AG08396 (cell line): ENCODE measurements around the gene CHPF.

Source experiments
- DNase-seq: peaks from one replicate; pipeline ENCODE4 v3.0.0; 2012; ENCODE audit warnings: low spot score, mixed read lengths

Gene CHPF

DNA sequence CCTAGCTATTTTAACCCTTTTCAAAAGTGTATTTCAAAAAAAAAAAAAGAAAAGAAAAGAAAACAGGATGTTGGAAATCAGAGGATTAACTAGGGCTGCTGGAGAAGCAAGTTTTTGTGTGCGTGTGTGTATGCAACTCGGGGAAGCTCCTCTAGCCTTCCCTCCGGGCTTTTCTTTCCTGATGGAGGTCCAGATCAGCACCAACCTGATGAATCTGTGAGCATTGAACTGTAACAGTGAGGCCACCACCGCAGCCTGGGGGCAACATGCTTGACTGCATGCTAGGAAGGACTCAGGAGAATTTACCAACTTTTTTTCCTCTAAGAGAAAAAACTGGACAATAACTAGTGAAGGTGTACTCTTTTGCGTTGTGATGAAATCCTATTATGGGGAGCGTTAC, 25.4 kb upstream of the CHPF start:
- no peak for DNase-seq

- no peak for DNase-seq
Measured at GRCh38 chr2:219567791-219568361, 24.3 kb upstream of the CHPF start.

GRCh38 chr2:219567131-219567530, 23.5 kb upstream of the CHPF start:
- no peak for DNase-seq

GRCh38 chr2:219566640-219567039, 23.0 kb upstream of the CHPF start:
- DNase-seq, result no peak

DNA sequence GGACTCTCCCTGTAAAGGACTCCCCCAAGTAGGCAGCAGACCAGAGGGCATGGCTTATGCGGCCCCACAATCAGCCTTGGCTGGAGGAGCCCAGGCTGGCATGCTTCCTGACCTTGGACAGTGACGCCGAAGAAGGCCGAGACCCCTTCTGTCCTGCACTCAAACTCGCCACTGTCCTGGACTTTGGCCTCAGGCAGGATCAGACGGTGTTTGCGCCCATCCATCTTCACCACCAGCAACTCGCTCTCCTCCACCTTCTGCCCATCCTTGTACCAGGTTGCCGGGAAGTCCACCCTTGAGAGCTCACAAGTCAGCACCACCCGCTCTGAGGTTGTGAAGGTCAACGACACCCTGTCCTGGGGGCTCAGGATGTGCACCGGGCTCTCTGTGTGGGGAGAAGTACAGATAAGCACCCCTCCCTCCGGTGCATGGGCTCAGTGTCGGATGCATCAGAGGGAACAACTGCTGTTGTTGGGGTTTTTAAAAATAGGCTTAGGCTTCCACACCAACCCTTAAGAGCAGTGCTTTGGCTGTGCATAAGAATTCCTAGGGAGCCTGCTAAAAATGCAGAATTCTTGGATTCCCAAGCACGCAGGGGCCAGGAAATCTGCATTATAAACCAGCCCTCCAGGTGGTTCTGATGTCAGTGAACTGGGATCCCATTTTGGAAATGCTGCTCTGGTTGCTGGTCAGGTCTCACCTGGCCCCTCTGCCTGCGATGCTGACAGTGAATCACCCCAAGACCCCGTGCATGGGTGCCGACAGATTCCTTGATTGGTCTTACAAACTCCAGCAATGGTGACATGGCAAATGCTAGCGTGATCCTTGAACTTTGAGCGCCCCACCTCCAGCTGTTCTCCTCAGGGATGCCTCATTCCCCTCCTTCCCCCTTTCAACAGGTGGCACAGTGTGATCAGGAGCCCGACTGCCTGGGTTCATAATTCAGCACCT, 21.8 kb upstream of the CHPF start:
- DNase-seq, result no peak

DNA sequence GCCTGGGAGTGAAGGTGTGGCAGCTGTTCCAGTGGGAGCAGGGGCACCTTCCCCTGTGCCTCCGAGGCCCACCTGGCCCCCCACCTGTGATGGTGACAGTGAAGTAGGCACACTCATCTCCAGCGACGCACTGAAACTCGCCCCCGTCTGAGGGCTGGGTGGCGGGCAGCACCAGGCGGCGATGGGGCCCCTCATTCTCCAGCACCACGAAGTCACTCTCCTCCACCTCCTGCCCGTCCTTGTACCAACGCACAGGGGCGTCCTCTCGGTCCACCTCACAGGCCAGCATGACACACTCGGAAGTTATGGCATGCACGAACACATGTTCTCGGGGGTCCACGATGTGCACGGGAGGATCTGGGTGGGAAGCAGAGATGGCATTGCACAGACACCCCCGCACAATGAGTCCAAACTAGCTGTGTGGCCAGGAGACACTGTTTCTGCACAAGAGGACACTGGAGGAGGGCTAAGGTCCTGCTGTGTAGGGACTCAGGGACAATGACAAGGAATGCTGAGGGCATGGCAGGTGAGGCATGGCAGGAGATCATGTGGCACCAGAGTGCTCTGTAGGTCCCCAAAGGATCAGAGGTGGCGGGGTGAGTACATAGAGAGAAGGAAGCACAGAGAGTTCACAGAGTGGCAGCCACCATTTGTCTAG, 19.8 kb upstream of the CHPF start:
- DNase-seq, result no peak

- DNase-seq, result no peak
Measured at GRCh38 chr2:219562049-219563020, 18.7 kb upstream of the CHPF start.

- no peak for DNase-seq
Measured at GRCh38 chr2:219561179-219562048, 17.8 kb upstream of the CHPF start.

DNA sequence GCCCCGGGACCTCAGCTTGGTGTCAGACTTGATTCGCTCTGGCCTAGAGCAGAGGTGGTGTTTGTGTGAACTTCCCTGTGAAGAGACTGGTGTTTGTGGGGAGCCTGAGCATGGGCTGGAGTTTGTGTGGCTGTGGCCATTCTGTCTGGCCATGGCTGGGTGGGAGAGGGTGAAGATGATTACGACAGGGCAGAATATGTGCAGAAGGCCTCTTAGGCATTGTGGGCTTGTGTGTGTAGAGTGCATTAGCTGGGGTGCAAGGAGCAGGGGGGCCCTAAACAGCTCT, 17.2 kb upstream of the CHPF start:
- DNase-seq, result no peak

GRCh38 chr2:219560037-219560892, 16.7 kb upstream of the CHPF start:
- peak; percentile 62 for DNase-seq

DNA sequence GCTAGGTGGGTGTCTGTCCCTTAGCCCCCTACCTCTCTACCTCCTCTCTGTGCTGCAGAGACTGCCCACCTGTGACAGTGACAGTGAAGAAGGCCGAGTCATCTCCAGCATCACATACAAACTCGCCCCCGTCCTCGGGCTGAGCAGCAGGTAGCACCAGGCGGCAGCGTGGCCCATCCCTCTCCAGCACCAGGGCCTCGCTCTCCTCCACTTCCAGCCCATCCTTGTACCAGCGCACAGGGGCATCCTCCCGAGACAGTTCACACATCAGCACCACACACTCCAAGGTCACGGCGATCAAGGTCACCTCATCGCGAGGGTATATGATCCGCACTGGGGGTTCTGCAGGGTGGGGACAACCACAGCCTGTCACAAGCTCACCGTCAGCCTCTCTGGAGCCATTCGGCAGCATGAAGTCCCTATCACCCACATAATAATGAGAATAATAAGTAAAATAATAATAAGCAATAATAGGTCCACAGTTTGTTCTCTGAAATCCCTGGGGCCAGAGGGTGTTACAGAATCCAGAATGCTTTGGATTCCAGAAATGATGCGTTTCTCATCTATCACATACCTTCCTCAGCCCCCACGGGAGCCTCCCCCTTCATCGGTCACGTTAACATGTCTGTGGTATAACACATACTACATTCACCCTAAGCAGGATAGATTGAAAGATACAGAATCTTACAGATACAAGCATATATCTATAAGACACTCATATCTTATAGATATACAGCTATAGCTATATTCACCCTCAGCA, 15.7 kb upstream of the CHPF start:
- no peak for DNase-seq

GRCh38 chr2:219557791-219558785, 14.5 kb upstream of the CHPF start:
- no peak for DNase-seq

GRCh38 chr2:219557320-219557719, 13.7 kb upstream of the CHPF start:
- no peak for DNase-seq

GRCh38 chr2:219556413-219556812, 12.8 kb upstream of the CHPF start:
- DNase-seq, result no peak

- no peak for DNase-seq
Measured at GRCh38 chr2:219555956-219556355, 12.3 kb upstream of the CHPF start.

GRCh38 chr2:219554350-219554749, 10.7 kb upstream of the CHPF start:
- no peak for DNase-seq

DNA sequence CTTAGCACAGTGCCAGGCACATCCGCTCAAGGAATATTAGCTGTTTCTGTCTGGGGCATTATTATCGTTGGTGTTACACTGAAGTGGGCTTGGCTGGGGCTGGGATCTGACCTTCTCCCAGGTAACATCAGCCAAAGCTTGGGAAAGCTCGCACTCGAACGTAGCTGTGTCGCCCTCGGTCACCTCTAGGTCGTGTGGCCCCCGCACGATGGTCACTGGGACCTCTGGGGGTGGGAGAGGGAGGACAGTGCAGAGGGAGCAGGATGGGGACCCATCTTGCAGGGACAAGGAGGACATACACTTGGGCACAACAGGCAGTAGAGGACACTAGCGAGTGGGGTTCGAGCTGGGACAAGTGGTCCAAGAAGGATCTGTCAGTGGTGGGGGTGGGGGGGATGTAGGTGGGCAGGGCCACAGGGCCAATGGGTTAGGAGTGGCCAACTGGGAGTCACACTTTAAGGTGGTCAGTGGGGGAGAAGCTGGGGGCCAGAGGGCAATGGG, 9.9 kb upstream of the CHPF start:
- DNase-seq, result no peak

DNA sequence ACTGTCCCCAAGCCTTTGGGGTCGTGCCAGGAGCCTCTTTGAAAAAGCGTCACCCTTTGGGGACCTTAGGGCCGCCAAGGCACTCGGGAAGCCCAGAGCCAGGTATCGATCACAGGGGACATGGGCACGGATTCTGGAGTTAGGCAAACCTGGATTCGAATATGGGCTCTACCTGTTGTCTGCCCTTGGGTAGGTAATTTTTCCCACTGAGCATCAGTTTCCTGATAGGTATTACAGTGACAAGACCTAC, 9.5 kb upstream of the CHPF start:
- no peak for DNase-seq
